Ishikawa (cell line): Measurements from ENCODE around the gene STRADA.

Source experiments
- CEBPB ChIP-seq: IDR thresholded peaks from 2 replicates; pipeline ENCODE4 v1.6.1; 2012
- CREB1 ChIP-seq: IDR thresholded peaks from 2 replicates; pipeline ENCODE4 v1.6.1; 2012; ENCODE audit warnings: low read depth
- EGR1 ChIP-seq: IDR thresholded peaks from 2 replicates; pipeline ENCODE4 v1.6.1; 2012
- EP300 ChIP-seq: IDR thresholded peaks from 2 replicates; pipeline ENCODE4 v1.6.1; 2012; ENCODE audit warnings: borderline replicate concordance
- FOXM1 ChIP-seq: IDR thresholded peaks from 2 replicates; pipeline ENCODE4 v1.6.1; 2012; ENCODE audit warnings: low read depth, borderline replicate concordance
- MAX ChIP-seq: IDR thresholded peaks from 2 replicates; pipeline ENCODE4 v1.6.1; 2012
- NFIC ChIP-seq: IDR thresholded peaks from 2 replicates; pipeline ENCODE4 v1.6.1; 2012
- RAD21 ChIP-seq: IDR thresholded peaks from 2 replicates; pipeline ENCODE4 v1.6.1; 2012; ENCODE audit warnings: low read depth
- REST ChIP-seq: IDR thresholded peaks from 2 replicates; pipeline ENCODE4 v1.6.1; 2012; ENCODE audit warnings: low read depth, mild to moderate bottlenecking
- TCF12 ChIP-seq: IDR thresholded peaks from 2 replicates; pipeline ENCODE4 v1.6.1; 2012; ENCODE audit warnings: low read depth
- TEAD4 ChIP-seq: IDR thresholded peaks from 2 replicates; pipeline ENCODE4 v1.6.1; 2012
- YY1 ChIP-seq: IDR thresholded peaks from 2 replicates; pipeline ENCODE4 v1.6.1; 2012; ENCODE audit warnings: low read depth
- ZBTB7A ChIP-seq: IDR thresholded peaks from 2 replicates; pipeline ENCODE4 v1.6.1; 2012; ENCODE audit warnings: low read depth

GRCh38 chr17:63692195-63692816 is 49.3 kb downstream of the STRADA start:
- TF ChIP-seq YY1, result no peak
- TF ChIP-seq FOXM1, result no peak
- no peak for TF ChIP-seq CREB1
- TF ChIP-seq RAD21, result no peak
- TF ChIP-seq TCF12, result no peak
- no peak for TF ChIP-seq EP300
- no peak for TF ChIP-seq EGR1
- no peak for TF ChIP-seq NFIC
- no peak for TF ChIP-seq ZBTB7A
- TF ChIP-seq REST, result no peak
- TF ChIP-seq TEAD4, result no peak
- TF ChIP-seq CEBPB, result no peak
- TF ChIP-seq MAX, result no peak
